DMS 273 treated with DMSO at 0.1 percent for 48 hours (cell line): Measurements from ENCODE around the gene DELE1.
A peak's percentile ranks its signal among the peaks of the same experiment; 100 is the strongest.

ENCODE experiments used
- DNase-seq: peaks from one replicate; lab custom pipeline; 2025; lab: John Stamatoyannopoulos, UW

The DELE1 gene

DNA sequence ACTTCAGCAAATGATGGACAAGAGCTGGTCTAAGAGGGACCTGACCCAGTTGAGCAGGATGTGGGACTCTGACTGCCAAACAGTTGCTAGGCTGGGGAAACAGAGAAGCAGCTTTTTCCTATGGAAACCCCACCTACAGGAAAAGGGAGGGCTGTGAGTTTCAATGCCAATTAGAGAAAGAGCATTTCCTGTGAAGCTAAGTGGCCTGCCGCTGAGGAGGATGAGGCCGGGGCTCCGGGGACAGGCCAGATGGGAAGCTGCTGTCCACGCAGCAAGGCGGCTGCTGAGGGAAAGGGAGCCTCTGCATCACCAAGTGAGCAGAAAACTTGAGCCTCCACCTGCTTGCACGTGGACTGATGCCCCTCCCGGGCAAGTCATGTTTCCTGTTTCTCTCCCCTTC lies 34.4 kb downstream of the DELE1 start, which contains the start of gene PCDH12:
TSS of gene PCDH12 (minus strand) at position 90 of the 400 bp plus-strand sequence. CDS start 351 bp downstream, outside the sequence.
- no peak for DNase-seq

DNA sequence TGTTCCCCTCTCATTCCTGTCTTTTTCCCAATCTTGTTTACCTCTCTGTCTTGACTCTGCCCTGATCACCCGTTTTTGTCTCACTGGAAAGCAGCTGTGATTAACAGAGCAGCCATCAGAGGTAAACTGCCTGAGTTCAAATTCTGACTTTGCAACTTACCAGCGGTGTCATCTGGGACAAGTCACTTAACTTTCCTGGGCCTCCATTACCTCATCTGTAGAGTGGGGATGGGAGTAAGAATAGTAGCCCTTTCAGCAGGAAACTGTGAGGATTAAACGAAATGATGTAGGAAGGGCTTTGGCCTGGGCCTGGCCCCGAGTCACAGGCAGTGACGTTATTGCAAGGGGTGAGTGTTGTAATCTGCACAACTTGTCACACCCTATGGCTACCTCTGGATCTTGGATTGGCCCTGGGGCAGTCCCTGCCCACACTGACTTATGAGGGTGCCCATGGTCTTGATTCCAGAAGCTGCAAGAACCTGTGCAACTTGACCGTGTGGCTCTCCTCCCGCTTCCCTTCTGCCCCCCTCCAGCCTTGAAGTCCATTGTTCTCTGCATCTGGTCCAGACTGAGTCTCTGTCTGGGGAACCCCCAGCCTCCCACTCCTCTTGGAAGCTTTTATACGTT lies 35.0 kb downstream of the DELE1 start:
- DNase-seq, result no peak

DNA sequence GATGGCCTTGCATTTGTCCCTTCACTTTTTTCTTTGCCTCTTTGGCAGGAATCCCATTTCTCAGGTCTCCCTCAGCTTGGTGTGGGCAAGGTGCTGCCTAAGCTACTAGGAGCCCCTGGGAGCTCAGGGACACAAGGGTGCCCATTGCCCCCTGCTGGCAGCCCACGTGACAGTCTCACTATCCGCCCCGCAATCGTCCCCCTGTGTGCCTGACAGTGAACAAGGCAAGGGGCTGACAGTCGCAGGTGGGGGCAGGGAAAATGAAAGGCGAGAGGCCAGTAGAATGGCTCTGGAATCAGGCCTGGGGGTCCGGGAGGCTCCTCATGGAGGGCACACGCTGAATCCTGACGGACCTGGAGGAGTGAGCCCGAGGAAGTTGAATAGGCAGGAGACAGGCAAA lies 36.3 kb downstream of the DELE1 start:
- DNase-seq, result no peak

DNA sequence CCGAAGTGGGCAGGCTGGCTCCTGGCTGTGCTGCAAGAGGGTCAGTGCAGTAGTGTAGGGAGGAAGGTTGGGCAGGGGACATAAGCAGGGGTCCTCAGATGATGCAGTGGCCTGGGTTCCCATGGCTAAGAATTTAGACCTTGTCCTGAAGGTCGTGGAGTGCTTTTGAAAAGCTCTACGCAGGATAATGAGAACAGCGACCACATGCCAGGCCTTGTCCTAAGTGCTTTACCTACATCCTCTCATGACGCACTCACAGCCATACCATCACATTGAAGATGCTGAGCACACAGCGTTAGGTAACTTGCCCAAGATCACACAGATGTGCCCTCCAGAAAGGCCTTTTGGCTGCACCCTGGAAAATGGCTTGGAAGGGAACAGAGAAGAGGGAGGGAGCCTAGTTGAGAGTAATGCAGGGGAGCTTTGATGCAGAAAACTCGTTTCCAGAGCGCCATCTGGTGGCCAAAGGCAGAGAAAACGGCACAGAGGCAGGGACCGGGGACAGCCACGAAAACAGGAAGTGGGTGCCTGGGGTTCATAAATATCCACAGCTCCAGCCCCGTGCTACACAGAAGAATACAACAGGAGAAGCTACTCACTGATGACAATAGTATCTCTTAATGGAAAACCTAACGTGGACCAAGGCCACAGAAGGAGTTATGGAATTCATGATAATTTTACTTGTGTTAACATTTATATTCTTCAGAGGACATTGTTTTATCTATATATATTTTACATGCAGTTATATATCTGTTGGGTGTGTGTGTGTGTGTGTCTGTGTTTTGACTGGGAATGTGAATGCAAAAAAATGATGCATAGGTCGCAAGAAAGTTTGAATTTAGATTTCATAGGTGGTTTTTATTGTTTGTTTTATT lies 37.0 kb downstream of the DELE1 start:
- DNase-seq, result peak; percentile 63

DNA sequence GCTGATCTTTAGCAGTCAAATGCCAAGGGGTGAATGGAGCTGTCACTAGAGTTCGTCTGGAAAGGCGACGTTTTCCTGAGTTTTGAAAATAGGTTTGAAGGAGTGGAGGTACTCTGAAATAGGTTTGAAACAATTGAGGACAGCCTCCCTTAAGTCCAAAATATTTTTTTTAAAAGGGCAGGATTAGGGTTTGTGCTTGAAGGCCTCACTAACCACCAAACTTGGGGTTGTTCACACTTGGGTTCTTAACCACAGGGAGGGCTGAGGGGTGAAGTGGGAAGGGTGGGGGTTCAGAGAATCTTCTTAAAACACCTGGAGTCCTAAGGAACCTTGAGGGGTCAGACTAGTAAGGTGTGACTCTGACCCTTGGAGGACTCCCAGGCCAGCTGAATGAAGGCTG lies 37.8 kb downstream of the DELE1 start:
- DNase-seq, result no peak

DNA sequence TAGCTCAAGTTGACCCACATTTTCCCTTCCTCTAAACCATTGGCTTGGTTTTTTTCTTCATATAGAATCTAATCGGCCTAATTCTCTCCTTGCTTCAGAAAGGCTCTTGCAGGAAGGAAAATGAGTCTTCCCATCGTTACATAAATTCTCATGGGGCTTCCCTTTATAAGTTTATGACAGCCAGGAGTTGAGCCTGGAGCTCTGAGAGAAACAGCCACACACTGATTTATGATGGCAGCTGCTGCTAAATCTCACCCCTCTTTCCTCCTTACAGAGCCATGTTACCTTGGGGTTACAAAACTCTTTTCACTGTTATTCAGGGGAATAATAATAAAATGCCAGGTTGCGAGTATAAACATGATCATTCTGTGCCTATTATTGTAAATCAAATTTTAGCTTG lies 40.0 kb downstream of the DELE1 start:
- no peak for DNase-seq

DNA sequence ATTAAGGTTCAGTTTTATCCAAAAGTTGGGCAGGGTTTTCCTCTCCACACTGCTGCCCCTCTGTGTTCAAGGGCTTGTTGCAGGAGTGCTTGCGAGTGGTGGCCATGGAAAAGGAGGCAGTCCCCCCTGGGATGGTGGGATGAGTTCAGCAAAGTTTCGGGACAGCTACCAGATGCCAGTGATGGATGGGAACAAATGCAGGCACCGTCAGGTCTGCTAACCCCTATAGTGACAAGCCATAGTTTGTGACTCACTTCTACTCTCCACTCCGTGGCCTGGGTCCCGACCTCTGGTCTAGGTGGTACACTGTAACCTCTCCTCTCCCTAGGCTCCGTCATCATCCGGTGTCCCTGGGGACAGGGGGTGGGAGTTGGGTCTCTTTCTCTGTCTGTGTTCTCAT lies 41.4 kb downstream of the DELE1 start:
- no peak for DNase-seq

DNA sequence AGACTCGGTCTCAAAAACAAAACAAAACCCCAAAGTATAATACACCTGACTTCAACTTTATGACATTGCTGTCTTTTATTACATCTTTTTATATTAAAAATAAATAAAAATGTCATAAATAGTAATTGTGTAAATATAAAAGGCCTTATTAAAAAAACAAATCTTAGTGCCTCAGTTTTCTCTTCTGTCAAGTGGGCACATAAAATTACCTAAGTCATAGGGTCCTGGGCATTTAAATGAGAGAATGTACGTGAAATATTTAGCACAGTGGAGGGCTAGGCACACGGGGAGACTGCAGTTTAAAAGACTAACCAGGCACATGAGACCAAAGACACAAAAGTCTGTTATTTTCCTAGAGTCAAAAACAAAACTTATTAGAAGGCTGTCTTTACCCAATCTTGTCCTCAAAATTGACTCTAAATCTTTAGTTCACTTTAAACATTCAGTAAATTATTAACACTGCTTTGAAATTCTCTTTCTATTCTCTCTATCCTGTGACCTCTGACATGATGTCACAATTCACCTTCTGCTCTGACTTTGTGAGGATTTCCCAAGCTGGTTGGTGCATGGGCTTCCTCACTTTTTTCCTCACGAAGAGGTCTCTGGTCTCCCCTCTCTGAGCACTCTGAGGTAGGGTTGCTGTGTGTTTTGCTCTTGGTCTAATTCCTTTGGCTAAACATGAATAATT lies 42.7 kb downstream of the DELE1 start:
- no peak for DNase-seq

DNA sequence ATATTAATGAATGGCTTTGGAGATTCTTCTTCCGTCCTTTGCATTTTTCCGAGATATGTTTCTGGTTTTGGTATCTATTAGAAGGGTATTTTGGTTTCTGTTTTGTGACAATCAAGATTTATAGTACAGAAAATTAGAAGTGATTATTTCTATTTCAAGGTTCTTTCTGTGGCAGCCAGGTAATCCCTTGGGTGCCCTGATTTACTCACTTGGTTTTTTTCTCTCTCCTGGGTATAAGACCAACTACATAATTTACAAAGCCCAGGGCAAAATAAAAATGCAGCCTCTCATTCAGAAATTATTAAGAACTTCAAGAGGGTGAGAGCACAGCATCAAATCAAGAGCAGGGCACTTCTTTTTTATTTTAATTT lies 43.3 kb downstream of the DELE1 start:
- no peak for DNase-seq

DNA sequence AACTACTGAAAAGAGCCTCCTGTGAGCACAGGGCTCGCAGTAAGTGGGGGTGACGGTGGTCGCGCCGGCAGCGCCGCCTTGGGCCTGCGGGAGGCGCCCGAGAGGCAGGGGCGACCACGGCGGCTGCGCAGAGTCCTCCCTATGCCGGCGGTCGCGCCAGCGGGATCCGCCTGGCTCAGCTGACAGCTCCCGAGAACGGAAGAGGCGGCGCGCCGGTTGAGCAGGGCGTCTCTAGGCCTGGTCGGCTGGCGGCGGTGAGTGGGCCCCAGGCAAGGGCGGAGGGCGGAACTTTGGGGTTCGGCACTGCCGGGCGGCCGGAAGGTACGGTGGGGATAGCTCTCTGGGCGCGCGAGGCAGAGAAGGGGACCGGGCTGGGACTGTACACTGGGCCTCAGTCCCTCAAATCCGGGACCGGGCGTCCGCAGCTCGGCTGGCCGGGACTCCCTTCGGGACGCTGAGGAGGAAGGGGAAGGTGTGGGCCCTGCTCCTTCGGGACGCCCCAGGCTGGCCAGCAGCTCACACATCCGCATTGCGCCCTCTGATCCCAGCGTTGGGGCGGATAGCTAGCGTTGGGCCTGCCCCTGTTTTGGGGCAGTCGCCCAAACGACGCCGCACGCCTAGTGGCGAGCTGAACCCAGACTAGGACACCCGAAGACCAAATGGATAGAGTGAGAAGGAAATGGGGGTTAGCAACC lies 45.4 kb downstream of the DELE1 start, which contains the start of gene RNF14:
TSS of gene RNF14 (plus strand) at position 192 of the 695 bp plus-strand sequence. CDS start 4,484 bp downstream, outside the sequence.
- DNase-seq, result peak; percentile 86

DNA sequence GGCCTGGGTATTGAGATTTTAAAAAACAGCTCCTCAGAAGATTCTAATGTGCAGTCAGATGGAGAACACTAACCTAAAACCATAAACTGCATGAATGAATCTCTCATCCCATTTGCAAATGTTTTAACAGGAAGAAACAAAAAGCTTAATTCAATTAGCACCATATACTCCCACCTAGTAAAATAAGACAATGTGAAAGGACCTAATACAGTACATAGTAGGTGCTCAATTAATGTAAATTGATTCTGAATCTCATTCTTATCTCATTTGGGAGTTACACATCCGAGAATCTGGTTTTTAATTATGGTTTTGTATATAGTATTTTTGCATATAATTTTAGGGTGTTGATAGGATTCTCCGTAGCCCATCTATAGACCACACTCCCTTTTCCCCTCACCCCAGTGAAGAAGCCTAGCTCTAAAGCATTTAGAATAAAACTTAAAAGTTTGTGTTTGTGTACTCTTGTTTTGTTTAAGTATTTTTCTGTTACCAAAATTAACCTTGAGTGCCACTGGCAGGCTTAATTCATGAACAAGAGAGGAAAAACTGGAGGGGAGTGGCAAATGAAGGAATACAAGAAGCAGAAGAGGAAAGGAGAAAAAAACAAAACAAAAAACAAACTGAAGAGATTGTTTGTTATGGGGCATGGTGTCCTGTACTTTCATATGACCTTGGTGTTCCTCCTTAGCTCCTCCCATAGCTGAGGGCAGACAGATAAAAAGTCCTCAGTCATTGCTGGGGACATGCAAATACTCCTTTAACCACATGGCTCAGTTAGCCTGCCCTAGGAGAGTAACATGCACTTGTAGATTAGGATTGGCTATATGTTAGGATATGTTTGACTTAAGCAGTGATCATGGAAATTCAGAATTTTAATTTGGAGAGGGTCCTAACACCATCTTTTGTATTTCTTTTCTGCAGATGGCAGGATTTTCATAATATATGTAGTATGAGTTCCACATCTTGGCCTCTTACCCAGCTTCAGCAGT lies 46.4 kb downstream of the DELE1 start:
- no peak for DNase-seq

DNA sequence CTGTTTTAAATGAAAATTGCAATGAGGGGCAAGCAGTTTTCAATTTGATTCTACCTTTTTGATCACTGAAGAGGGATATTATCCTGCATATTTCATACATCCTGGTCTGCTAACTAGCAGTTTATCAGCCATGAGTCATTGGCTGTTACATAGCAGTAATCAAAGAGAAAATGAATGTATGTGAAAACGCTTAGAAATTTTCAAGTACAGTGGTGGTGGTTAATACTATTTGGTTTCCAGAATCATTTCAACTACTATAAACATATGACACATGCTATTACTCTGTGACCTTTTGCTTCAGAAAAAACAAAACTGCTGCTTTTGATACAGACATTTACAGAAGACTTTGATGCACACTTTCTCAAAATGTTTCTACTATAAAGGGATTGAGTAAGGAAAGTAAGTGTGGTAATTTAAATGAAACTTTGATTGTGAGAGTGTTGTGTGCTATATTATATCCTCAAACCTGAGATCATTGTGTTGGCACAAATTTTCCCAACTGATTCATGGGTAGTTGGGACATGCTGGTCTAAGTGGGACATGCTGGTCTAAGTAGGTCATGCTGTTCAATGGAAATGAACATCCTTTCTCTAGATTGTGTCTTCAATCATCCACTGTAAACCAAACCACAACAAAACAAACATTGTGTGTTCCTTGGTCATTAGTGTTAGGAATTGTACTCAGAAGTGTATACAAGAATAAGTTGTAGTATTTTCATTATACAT lies 50.4 kb downstream of the DELE1 start:
- no peak for DNase-seq

DNA sequence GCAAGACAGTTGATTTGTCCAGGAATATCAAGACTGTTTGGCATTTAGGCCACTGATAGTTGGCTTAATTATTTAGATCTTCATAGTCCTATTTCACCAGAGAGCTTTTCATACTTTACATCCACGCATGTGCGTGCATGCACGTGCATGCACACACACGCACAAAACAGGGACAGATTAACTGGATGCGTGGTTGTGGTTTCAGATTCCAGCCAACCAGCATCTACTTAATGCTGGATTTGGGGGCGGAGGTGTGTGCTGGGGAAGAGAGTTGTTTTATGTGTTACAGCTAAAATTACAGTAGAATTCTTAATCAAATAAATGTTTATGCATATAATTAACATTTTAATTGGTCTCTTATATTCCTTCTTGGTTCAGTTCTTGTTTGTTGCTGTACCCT lies 52.5 kb downstream of the DELE1 start:
- no peak for DNase-seq

DNA sequence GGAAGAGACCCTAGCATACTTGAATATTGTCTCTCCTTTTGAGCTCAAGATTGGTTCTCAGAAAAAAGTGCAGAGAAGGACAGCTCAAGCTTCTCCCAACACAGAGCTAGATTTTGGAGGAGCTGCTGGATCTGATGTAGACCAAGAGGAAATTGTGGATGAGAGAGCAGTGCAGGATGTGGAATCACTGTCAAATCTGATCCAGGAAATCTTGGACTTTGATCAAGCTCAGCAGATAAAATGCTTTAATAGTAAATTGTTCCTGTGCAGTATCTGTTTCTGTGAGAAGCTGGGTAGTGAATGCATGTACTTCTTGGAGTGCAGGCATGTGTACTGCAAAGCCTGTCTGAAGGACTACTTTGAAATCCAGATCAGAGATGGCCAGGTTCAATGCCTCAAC lies 54.7 kb downstream of the DELE1 start:
- DNase-seq, result no peak

DNA sequence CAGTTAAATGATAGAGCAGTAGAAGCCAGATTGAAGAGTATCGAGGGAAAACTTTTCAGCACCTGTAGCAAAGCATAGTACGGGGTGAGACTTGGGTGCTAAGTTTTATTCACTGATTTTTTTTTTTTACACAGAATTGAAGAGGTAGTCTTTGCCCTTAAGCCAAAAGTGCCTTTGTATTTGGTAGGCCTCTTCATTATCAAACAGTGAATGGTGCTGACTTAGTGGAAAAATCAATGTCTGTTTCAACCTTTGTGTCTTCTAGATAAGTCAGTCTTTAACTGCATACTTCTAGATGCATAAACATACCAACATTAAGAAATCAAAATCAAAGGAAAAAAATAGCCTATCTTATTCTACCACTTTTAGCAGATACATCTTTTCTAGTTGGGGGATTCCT lies 59.0 kb downstream of the DELE1 start:
- DNase-seq, result no peak

DNA sequence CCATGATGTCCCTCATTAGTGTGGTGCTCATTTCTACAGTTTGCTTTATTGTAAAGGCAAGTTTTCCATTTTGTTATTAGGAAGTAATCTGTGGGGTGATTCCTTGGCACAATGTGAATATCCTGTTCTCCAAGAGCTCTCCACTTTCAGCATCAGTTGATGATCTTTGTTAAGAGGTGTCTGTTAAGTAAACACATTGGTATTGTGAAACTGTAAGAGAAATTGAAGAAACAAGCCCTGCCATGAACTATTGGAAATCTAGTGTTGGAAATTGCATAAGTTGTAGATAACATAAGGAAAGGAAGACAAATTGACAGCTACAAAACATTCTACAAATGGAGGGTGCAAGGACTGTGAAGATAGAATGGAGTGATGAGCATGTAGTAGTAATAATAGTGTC lies 62.4 kb downstream of the DELE1 start:
- no peak for DNase-seq

DNA sequence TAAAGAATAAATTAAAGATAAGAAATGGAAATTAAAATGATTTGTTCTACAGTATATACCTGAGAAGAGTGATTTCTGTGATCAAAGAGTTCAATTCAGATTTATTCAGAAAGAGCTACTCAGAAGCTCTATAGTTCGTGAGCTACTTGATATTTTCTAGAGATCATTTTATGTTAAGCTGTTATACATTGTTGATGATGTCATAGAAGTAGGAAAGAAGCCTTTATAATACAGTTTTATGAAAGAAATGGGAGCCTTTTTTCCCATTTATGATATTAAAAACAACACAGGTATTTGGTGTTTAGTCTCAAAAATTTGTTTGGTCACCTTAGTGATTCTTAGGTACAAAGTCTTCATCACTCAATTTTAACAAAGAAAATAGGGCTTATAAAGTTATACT lies 66.0 kb downstream of the DELE1 start:
- no peak for DNase-seq
